ENCODE data around the gene OSBPL9.
"Not testable (repeated sequence)": the region's sequence is repeated elsewhere in the genome, so short reads cannot be mapped to it uniquely, and the experiment has no call there.

OSBPL9 gene

DNA sequence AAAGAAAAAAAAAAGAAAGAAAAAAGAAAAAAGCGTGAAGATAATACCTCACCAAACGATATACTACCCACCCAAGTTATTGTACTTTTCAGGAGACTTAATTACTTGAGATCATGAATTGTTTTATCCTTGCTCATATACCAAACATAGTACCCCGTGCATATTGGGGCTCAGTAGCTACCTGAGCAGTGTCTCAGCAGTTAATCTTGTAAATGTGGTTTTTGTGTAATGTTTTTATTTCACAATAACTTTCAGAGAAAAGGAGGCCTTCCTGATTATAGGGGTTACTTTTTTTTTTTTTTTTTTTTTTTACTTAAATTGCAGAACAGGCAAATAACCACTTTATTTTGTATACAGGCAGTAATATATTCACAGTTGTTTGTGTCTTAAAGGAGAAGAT, 80.3 kb downstream of the OSBPL9 start:
- no peak overlapping the region for H3K4me2 ChIP-seq (ENCODE audit: low read length)
- H4K5ac ChIP-seq (ENCODE audit: low read length), result no peak overlapping the region
- no peaks in the 10 kb centered on the region for H3K27me3 ChIP-seq (ENCODE audit: insufficient read depth, low read length, poor library complexity)
- H3K27ac ChIP-seq (ENCODE audit: low read depth, low read length), result no peak overlapping the region
- no peak for DNase-seq
- no peak overlapping the region for H3K56ac ChIP-seq (ENCODE audit: low read length)
- H3K36me3 ChIP-seq (ENCODE audit: control insufficient read depth, insufficient read depth, low read length), result no peaks in the 10 kb centered on the region
- H3K4me1 ChIP-seq (ENCODE audit: control insufficient read depth, low read depth, low read length), result no peaks in the 10 kb centered on the region
- no peak overlapping the region for H2BK5ac ChIP-seq (ENCODE audit: low read length)
- no peak overlapping the region for H3K4ac ChIP-seq (ENCODE audit: low read depth, low read length)
- H3K18ac ChIP-seq (ENCODE audit: low read length), result no peak overlapping the region
- H3K79me2 ChIP-seq (ENCODE audit: control insufficient read depth, insufficient read depth, low read length), result no peaks in the 10 kb centered on the region
- H3K79me1 ChIP-seq (ENCODE audit: low read length), result peaks cover 3% of the 10 kb centered on the region
- WGBS (ENCODE audit: extremely low coverage, insufficient coverage, low lambda C conversion rate), result no CpG with 5 or more reads among the region's 3 CpGs
- H2BK15ac ChIP-seq (replicated peaks; ENCODE audit: low read depth), result no peak overlapping the region
- H2BK120ac ChIP-seq (ENCODE audit: low read depth, low read length), result no peak overlapping the region
- H4K8ac ChIP-seq (ENCODE audit: low read depth, low read length), result no peak overlapping the region
- no peak overlapping the region for H3K4me3 ChIP-seq (ENCODE audit: low read length)
- H2AK5ac ChIP-seq (ENCODE audit: low read length), result no peak overlapping the region
- no peak overlapping the region for H3K23ac ChIP-seq (ENCODE audit: low read length)
- no peak overlapping the region for H3K9ac ChIP-seq (ENCODE audit: low read length)

DNA sequence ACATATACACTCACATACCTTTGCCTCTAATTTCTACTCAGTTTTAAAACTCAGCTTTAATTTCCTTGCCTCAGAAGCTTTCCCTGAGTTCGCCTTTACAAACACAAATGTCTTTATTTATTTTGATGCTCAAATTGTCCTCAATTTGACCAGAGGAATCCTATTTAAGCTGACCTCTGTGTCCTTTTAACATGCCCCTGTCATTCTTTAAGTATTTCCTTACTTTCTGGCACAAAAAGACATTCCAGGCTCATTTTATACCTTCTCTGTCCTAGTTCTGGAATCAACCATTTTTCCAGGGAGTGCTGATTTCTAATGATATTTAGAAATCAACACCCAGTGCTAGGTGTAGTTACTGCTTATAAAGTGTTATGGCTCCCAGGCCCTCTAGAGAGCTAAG, 82.5 kb downstream of the OSBPL9 start:
- Histone ChIP-seq H3K79me2 (ENCODE audit: control insufficient read depth, insufficient read depth, low read length) (no peaks in the 10 kb centered on the region), H3K23ac (ENCODE audit: low read length) (no peak overlapping the region), H3K18ac (ENCODE audit: low read length) (no peak overlapping the region), H4K8ac (ENCODE audit: low read depth, low read length) (no peak overlapping the region), H3K27me3 (ENCODE audit: insufficient read depth, low read length, poor library complexity) (no peaks in the 10 kb centered on the region), H3K4ac (ENCODE audit: low read depth, low read length) (no peak overlapping the region), H2AK5ac (ENCODE audit: low read length) (no peak overlapping the region), H3K4me3 (ENCODE audit: low read length) (no peak overlapping the region), H3K79me1 (ENCODE audit: low read length) (peaks cover 3% of the 10 kb centered on the region), H3K9ac (ENCODE audit: low read length) (no peak overlapping the region), H3K36me3 (ENCODE audit: control insufficient read depth, insufficient read depth, low read length) (no peaks in the 10 kb centered on the region), H3K27ac (ENCODE audit: low read depth, low read length) (no peak overlapping the region), H2BK5ac (ENCODE audit: low read length) (no peak overlapping the region), H3K56ac (ENCODE audit: low read length) (no peak overlapping the region), H2BK120ac (ENCODE audit: low read depth, low read length) (no peak overlapping the region), H2BK15ac (replicated peaks; ENCODE audit: low read depth) (no peak overlapping the region), H4K5ac (ENCODE audit: low read length) (no peak overlapping the region), H3K4me2 (ENCODE audit: low read length) (no peak overlapping the region), H3K4me1 (ENCODE audit: control insufficient read depth, low read depth, low read length) (no peaks in the 10 kb centered on the region)
- WGBS (ENCODE audit: extremely low coverage, insufficient coverage, low lambda C conversion rate), result no CpG with 5 or more reads among the region's 1 CpG
- DNase-seq, result no peak

DNA sequence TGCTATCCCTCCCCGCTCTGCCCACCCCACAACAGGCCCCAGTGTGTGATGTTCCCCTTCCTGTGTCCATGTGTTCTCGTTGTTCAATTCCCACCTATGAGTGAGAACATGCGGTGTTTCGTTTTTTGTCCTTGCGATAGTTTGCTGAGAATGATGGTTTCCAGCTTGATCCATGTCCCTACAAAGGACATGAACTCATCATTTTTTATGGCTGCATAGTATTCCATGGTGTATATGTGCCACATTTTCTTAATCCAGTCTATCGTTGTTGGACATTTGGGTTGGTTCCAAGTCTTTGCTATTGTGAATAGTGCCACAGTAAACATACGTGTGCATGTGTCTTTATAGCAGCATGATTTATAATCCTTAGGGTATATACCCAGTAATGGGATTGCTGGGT, 84.9 kb downstream of the OSBPL9 start:
- WGBS (ENCODE audit: extremely low coverage, insufficient coverage, low lambda C conversion rate), result no CpG with 5 or more reads among the region's 7 CpGs
- not testable (repeated sequence) for H3K79me2 ChIP-seq (ENCODE audit: control insufficient read depth, insufficient read depth, low read length); H4K5ac ChIP-seq (ENCODE audit: low read length); H3K36me3 ChIP-seq (ENCODE audit: control insufficient read depth, insufficient read depth, low read length); H2BK120ac ChIP-seq (ENCODE audit: low read depth, low read length); H3K9ac ChIP-seq (ENCODE audit: low read length); H2BK5ac ChIP-seq (ENCODE audit: low read length); H3K27ac ChIP-seq (ENCODE audit: low read depth, low read length); H3K79me1 ChIP-seq (ENCODE audit: low read length); H4K8ac ChIP-seq (ENCODE audit: low read depth, low read length); H3K27me3 ChIP-seq (ENCODE audit: insufficient read depth, low read length, poor library complexity); H3K4me1 ChIP-seq (ENCODE audit: control insufficient read depth, low read depth, low read length); H2AK5ac ChIP-seq (ENCODE audit: low read length); H3K4me2 ChIP-seq (ENCODE audit: low read length); H3K4me3 ChIP-seq (ENCODE audit: low read length); H2BK15ac ChIP-seq (replicated peaks; ENCODE audit: low read depth); DNase-seq; H3K56ac ChIP-seq (ENCODE audit: low read length); H3K23ac ChIP-seq (ENCODE audit: low read length); H3K18ac ChIP-seq (ENCODE audit: low read length); H3K4ac ChIP-seq (ENCODE audit: low read depth, low read length)

DNA sequence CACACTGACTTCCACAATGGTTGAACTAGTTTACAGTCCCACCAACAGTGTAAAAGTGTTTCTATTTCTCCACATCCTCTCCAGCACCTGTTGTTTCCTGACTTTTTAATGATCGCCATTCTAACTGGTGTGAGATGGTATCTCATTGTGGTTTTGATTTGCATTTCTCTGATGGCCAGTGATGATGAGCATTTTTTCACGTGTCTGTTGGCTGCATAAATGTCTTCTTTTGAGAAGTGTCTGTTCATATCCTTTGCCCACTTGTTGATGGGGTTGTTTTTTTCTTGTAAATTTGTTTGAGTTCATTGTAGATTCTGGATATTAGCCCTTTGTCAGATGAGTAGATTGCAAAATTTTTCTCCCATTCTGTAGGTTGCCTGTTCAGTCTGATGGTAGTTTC, 85.3 kb downstream of the OSBPL9 start:
- not testable (repeated sequence) for H3K23ac ChIP-seq (ENCODE audit: low read length); H3K4me3 ChIP-seq (ENCODE audit: low read length); H2AK5ac ChIP-seq (ENCODE audit: low read length); H2BK5ac ChIP-seq (ENCODE audit: low read length); H3K4me1 ChIP-seq (ENCODE audit: control insufficient read depth, low read depth, low read length); H3K79me1 ChIP-seq (ENCODE audit: low read length); H2BK120ac ChIP-seq (ENCODE audit: low read depth, low read length); H3K4ac ChIP-seq (ENCODE audit: low read depth, low read length); H3K36me3 ChIP-seq (ENCODE audit: control insufficient read depth, insufficient read depth, low read length); H3K9ac ChIP-seq (ENCODE audit: low read length); H3K4me2 ChIP-seq (ENCODE audit: low read length); H3K18ac ChIP-seq (ENCODE audit: low read length); H3K27me3 ChIP-seq (ENCODE audit: insufficient read depth, low read length, poor library complexity); H4K5ac ChIP-seq (ENCODE audit: low read length); H4K8ac ChIP-seq (ENCODE audit: low read depth, low read length); DNase-seq; H2BK15ac ChIP-seq (replicated peaks; ENCODE audit: low read depth); H3K27ac ChIP-seq (ENCODE audit: low read depth, low read length); H3K56ac ChIP-seq (ENCODE audit: low read length); H3K79me2 ChIP-seq (ENCODE audit: control insufficient read depth, insufficient read depth, low read length)
- WGBS (ENCODE audit: extremely low coverage, insufficient coverage, low lambda C conversion rate), result no CpG with 5 or more reads among the region's 2 CpGs

DNA sequence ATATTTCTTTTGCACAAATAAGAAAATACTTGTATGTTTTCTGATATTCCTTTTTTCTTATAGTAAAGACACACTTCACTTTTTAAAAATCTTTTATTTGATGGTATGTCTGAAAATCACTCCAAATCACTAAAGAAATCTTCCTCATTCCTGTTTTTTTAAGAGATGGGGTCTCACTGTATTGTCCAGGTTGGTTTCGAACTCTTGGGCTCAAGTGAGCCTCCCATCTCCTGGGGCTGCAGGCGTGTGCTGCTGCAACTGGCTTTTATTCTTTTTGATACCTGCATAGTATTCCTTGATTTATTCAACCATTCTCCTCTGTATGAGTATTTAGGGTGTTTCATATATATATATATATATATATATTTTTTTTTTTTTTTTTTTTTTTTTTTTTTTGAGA, 88.1 kb downstream of the OSBPL9 start:
- Histone ChIP-seq H3K27ac (ENCODE audit: low read depth, low read length) (no peak overlapping the region), H3K36me3 (ENCODE audit: control insufficient read depth, insufficient read depth, low read length) (no peaks in the 10 kb centered on the region), H4K5ac (ENCODE audit: low read length) (no peak overlapping the region), H3K18ac (ENCODE audit: low read length) (no peak overlapping the region), H3K79me1 (ENCODE audit: low read length) (peaks cover 8% of the 10 kb centered on the region), H3K9ac (ENCODE audit: low read length) (no peak overlapping the region), H2BK15ac (replicated peaks; ENCODE audit: low read depth) (no peak overlapping the region), H2AK5ac (ENCODE audit: low read length) (no peak overlapping the region), H3K4ac (ENCODE audit: low read depth, low read length) (no peak overlapping the region), H3K79me2 (ENCODE audit: control insufficient read depth, insufficient read depth, low read length) (no peaks in the 10 kb centered on the region), H3K4me2 (ENCODE audit: low read length) (no peak overlapping the region), H3K23ac (ENCODE audit: low read length) (no peak overlapping the region), H3K4me3 (ENCODE audit: low read length) (no peak overlapping the region), H2BK5ac (ENCODE audit: low read length) (no peak overlapping the region), H3K27me3 (ENCODE audit: insufficient read depth, low read length, poor library complexity) (no peaks in the 10 kb centered on the region), H3K4me1 (ENCODE audit: control insufficient read depth, low read depth, low read length) (no peaks in the 10 kb centered on the region), H4K8ac (ENCODE audit: low read depth, low read length) (no peak overlapping the region), H2BK120ac (ENCODE audit: low read depth, low read length) (no peak overlapping the region), H3K56ac (ENCODE audit: low read length) (no peak overlapping the region)
- no CpG with 5 or more reads among the region's 2 CpGs for WGBS (ENCODE audit: extremely low coverage, insufficient coverage, low lambda C conversion rate)
- no peak for DNase-seq

DNA sequence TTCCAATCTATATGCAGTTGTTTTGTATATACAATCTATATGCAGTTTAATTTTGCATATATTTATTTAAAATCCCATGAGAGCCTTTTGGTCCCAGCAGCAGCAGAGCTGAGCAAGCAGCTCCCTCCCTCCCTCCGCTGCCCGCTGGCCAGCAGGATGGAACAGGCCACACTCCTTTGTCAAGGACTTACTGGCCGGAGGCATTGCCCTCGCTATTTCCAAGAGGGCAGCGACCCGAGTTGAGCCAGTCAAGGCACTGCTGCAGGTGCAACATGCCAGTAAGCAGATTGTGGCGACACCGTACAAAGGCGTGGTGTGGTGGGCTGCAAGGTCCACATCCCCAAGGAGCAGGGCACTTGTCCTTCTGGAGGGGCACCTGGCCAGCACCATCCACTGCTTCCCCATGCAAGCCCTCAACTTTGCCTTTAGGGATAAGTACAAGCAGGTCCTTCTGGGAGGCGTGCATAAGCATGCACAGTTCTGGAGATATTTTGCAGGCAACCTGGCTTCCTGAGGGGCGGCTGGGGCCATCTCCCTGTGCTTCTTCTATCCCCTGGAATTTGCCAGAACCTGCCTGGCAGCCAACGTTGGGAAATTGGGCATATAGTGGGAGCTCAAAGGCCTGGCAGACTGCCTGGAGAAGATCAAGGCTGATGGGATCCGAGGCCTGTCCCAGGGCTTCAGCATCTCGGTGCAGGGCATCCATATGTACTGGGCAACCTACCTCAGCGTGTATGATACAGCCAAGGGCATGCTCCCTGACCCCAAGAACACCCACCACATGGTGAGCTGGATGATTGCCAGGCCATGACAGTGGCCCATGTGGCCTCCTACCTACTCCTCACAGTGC, 92.2 kb downstream of the OSBPL9 start:
- Histone ChIP-seq H3K4me1 (ENCODE audit: control insufficient read depth, low read depth, low read length) (no peaks in the 10 kb centered on the region), H3K36me3 (ENCODE audit: control insufficient read depth, insufficient read depth, low read length) (no peaks in the 10 kb centered on the region), H3K56ac (ENCODE audit: low read length) (no peak overlapping the region), H3K9ac (ENCODE audit: low read length) (no peak overlapping the region), H3K79me2 (ENCODE audit: control insufficient read depth, insufficient read depth, low read length) (no peaks in the 10 kb centered on the region), H3K4me2 (ENCODE audit: low read length) (no peak overlapping the region), H4K8ac (ENCODE audit: low read depth, low read length) (no peak overlapping the region), H3K4ac (ENCODE audit: low read depth, low read length) (no peak overlapping the region), H2AK5ac (ENCODE audit: low read length) (no peak overlapping the region), H2BK120ac (ENCODE audit: low read depth, low read length) (no peak overlapping the region), H3K79me1 (ENCODE audit: low read length) (peaks cover 6% of the 10 kb centered on the region), H3K4me3 (ENCODE audit: low read length) (no peak overlapping the region), H3K23ac (ENCODE audit: low read length) (no peak overlapping the region), H2BK5ac (ENCODE audit: low read length) (no peak overlapping the region), H2BK15ac (replicated peaks; ENCODE audit: low read depth) (no peak overlapping the region), H4K5ac (ENCODE audit: low read length) (no peak overlapping the region), H3K18ac (ENCODE audit: low read length) (no peak overlapping the region), H3K27ac (ENCODE audit: low read depth, low read length) (no peak overlapping the region), H3K27me3 (ENCODE audit: insufficient read depth, low read length, poor library complexity) (no peaks in the 10 kb centered on the region)
- DNase-seq, result no peak
- WGBS (ENCODE audit: extremely low coverage, insufficient coverage, low lambda C conversion rate), result no CpG with 5 or more reads among the region's 15 CpGs

Data from mesendoderm (in vitro differentiated cells).